GM23338 (cell line): ENCODE data around the gene INO80E. TPM values are rescaled to one million over a fixed set of nuclear protein-coding genes. Genes with fewer than 3 reads are reported as not detected.
"Not testable (repeated sequence)": the region's sequence is repeated elsewhere in the genome, so short reads cannot be mapped to it uniquely, and the experiment has no call there.

Experiments
- ATAC-seq: fragments of 200-7000 bp; cut with Tn5 transposase; 3 replicates; pipeline ENCODE4 v1.9.1; 2020
- DNase-seq: peaks from one replicate; pipeline ENCODE4 v3.0.0-alpha.2; 2015; ENCODE audit warnings: low spot score
- H2AFZ ChIP-seq: fragments of 200-600 bp; sonication (generic); 2 replicates; pipeline ENCODE4 v1.8.0; 2016; ENCODE audit warnings: antibody characterized with exemption, mild to moderate bottlenecking, moderate library complexity
- H3F3A ChIP-seq: fragments of 200-600 bp; sonication (generic); replicated peaks from 2 replicates; pipeline ENCODE4 v1.8.0; 2017; ENCODE audit warnings: antibody characterized with exemption, mixed run types, low read depth
- H3K27ac ChIP-seq: fragments of 200-600 bp; sonication (generic); 2 replicates; pipeline ENCODE4 v1.6.1; 2016; ENCODE audit warnings: low read depth
- H3K27me3 ChIP-seq: fragments of 200-600 bp; sonication (generic); 2 replicates; pipeline ENCODE4 v1.8.0; 2016; ENCODE audit warnings: mild to moderate bottlenecking, mixed run types, moderate library complexity; ENCODE audit not compliant: insufficient read depth
- H3K36me3 ChIP-seq: fragments of 200-600 bp; sonication (generic); 2 replicates; pipeline ENCODE4 v1.8.0; 2016; ENCODE audit warnings: mild to moderate bottlenecking; ENCODE audit not compliant: insufficient read depth
- H3K4me1 ChIP-seq: fragments of 200-600 bp; sonication (generic); 2 replicates; pipeline ENCODE4 v1.8.0; 2016; ENCODE audit warnings: mild to moderate bottlenecking, moderate library complexity; ENCODE audit not compliant: insufficient read depth
- H3K4me2 ChIP-seq: fragments of 200-600 bp; sonication (generic); 2 replicates; pipeline ENCODE4 v1.7.1; 2017; ENCODE audit warnings: mixed run types
- H3K4me3 ChIP-seq: fragments of 200-600 bp; sonication (generic); 2 replicates; pipeline ENCODE4 v1.6.1; 2016; ENCODE audit warnings: mixed run types
- H3K79me2 ChIP-seq: fragments of 200-600 bp; sonication (generic); replicated peaks from 2 replicates; pipeline ENCODE4 v1.8.0; 2017; ENCODE audit warnings: mild to moderate bottlenecking; ENCODE audit not compliant: insufficient read depth
- H3K9me2 ChIP-seq: fragments of 200-600 bp; sonication (generic); 2 replicates; pipeline ENCODE4 v1.8.0; 2017; ENCODE audit not compliant: insufficient read depth
- H4K20me1 ChIP-seq: fragments of 200-600 bp; sonication (generic); replicated peaks from 2 replicates; pipeline ENCODE4 v1.8.0; 2017; ENCODE audit warnings: mild to moderate bottlenecking; ENCODE audit not compliant: insufficient read depth
- H3K27ac Mint-ChIP-seq: 2 replicates; pipeline ENCODE4 v1.8.0; 2020; ENCODE audit warnings: inconsistent platforms, mild to moderate bottlenecking, moderate library complexity, mixed read lengths
- H3K27me3 Mint-ChIP-seq: 3 replicates; pipeline ENCODE4 v1.8.0; 2022; ENCODE audit warnings: low read depth, mild to moderate bottlenecking, moderate library complexity, mixed read lengths, inconsistent platforms; ENCODE audit not compliant: insufficient read depth, poor library complexity
- H3K36me3 Mint-ChIP-seq: 3 replicates; pipeline ENCODE4 v1.8.0; 2021; ENCODE audit warnings: low read depth, mild to moderate bottlenecking, inconsistent platforms, moderate library complexity, mixed read lengths
- H3K4me1 Mint-ChIP-seq: 3 replicates; pipeline ENCODE4 v1.8.0; 2020; ENCODE audit warnings: mild to moderate bottlenecking, inconsistent platforms, mixed read lengths
- H3K4me3 Mint-ChIP-seq: 3 replicates; pipeline ENCODE4 v1.8.0; 2021; ENCODE audit warnings: moderate library complexity, mild to moderate bottlenecking, inconsistent platforms, mixed read lengths
- H3K9me3 Mint-ChIP-seq: 3 replicates; pipeline ENCODE4 v1.8.0; 2020; ENCODE audit warnings: moderate library complexity, mild to moderate bottlenecking, inconsistent platforms, mixed read lengths
- CTCF ChIP-seq, 2 experiments: fragments of 200-600 bp in 1 of 2; sonication (generic) in 1 of 2; conservative IDR thresholded peaks; 2 replicates each; pipeline versions ENCODE4 v1.5.1 to v1.6.1; 2016 to 2017; ENCODE audit warnings: antibody characterized with exemption in 2 of 2, low read depth in 2 of 2, mild to moderate bottlenecking in 2 of 2, moderate library complexity in 1 of 2
- ETS1 ChIP-seq: IDR thresholded peaks from 2 replicates; pipeline ENCODE4 v1.6.1; 2016; ENCODE audit warnings: antibody characterized with exemption
- EZH2 ChIP-seq: fragments of 200-600 bp; sonication (generic); IDR thresholded peaks from one replicate; pipeline ENCODE4 v1.8.0; 2017; ENCODE audit warnings: antibody characterized with exemption, mild to moderate bottlenecking, low read depth; ENCODE audit not compliant: unreplicated experiment
- REST ChIP-seq: IDR thresholded peaks from one replicate; pipeline ENCODE4 v1.6.1; 2018; ENCODE audit warnings: antibody characterized with exemption; ENCODE audit not compliant: unreplicated experiment
- ZNF462 ChIP-seq: fragments of 250-450 bp; sonication (Bioruptor Pico); IDR thresholded peaks from 2 replicates; pipeline ENCODE4 v1.5.0; 2020; ENCODE audit warnings: mild to moderate bottlenecking, moderate library complexity
- polyA plus RNA-seq: library from polyadenylated mRNA; unstranded; fragments of >200 nt; fragmentation: Nextera tagmentation; extraction: Ambion mirVana; gene quantifications from 2 replicates; pipeline ENCODE4 v1.2.1, GENCODE V29; 2016
- total RNA-seq: library from RNA; depleted of rRNA; stranded (reverse); fragments of >200 nt; shearing (Covaris generic); gene quantifications from 2 replicates; pipeline ENCODE4 v1.2.3, GENCODE V29; 2014

INO80E gene
- total and polyA plus RNA-seq, 2 experiments from 2014 or later, result 66.0 to 71.0 TPM

- H3K27me3 ChIP-seq, result peaks cover 7% of the 10 kb centered on the region
- H4K20me1 ChIP-seq, result no peaks in the 10 kb centered on the region
- H3K27me3 Mint-ChIP-seq, result peaks cover 14% of the 10 kb centered on the region
- H3K4me3 ChIP-seq, result no peak overlapping the region
- H2AFZ ChIP-seq, result no peak overlapping the region
- H3F3A ChIP-seq, result 0 out of 2 replicates have a peak, but pooled peaks cover 4% of the 10 kb centered on the region
- H3K4me2 ChIP-seq, result no peak overlapping the region
- TF ChIP-seq EZH2, result no peak
- TF ChIP-seq CTCF (conservative IDR thresholded peaks at IDR 0.05; ENCODE audit: low read depth in 2 of 2), result no peak
- TF ChIP-seq REST, result no peak
- TF ChIP-seq ETS1, result no peak
- no peak for TF ChIP-seq ZNF462 (CRISPR knock-in tag)
- H3K4me3 Mint-ChIP-seq, result no peak overlapping the region; the same call in 2 of the 3 replicates
- DNase-seq, result no peak
- no peak overlapping the region for H3K27ac ChIP-seq
- H3K27ac Mint-ChIP-seq, result no peak overlapping the region
- H3K36me3 ChIP-seq, result no peaks in the 10 kb centered on the region
- no peaks in the 10 kb centered on the region for H3K9me2 ChIP-seq
- peaks cover 4% of the 10 kb centered on the region for H3K36me3 Mint-ChIP-seq
- no peak for ATAC-seq
- no peaks in the 10 kb centered on the region; the same call in 2 of the 3 replicates for H3K4me1 Mint-ChIP-seq
- no peaks in the 10 kb centered on the region for H3K79me2 ChIP-seq
- no peaks in the 10 kb centered on the region; the same call in 2 of the 3 replicates for H3K9me3 Mint-ChIP-seq
- H3K4me1 ChIP-seq, result peaks cover 3% of the 10 kb centered on the region; the same call in 1 of the 2 replicates
Observed at GRCh38 chr16:30017277-30017656, 21.2 kb downstream of the INO80E start.

- H3K4me1 ChIP-seq, H3K27ac Mint-ChIP-seq, H3K4me1 Mint-ChIP-seq, H3K4me2 ChIP-seq, H3K9me3 Mint-ChIP-seq, H3K79me2 ChIP-seq, H3K27me3 Mint-ChIP-seq, H4K20me1 ChIP-seq, H3K27me3 ChIP-seq, DNase-seq, H3F3A ChIP-seq, H3K36me3 Mint-ChIP-seq, H3K27ac ChIP-seq, ATAC-seq, H3K4me3 Mint-ChIP-seq, H3K9me2 ChIP-seq, H3K36me3 ChIP-seq, H3K4me3 ChIP-seq, H2AFZ ChIP-seq: not testable (repeated sequence)
Observed at GRCh38 chr16:30017937-30018336, 21.9 kb downstream of the INO80E start.
